Keratinocyte (primary cell): Measurements from ENCODE around the gene NFIC. TPM values are rescaled to one million over a fixed set of nuclear protein-coding genes. Genes with fewer than 3 reads are reported as not detected.

Experiments
- DNase-seq: peaks from one replicate; pipeline ENCODE4 v3.0.0-alpha.2; 2011; ENCODE audit warnings: low read depth, missing footprints, low spot score
- FAIRE-seq: peaks from 2 replicates; lab custom pipeline; 2011; peaks lifted over from hg19 to GRCh38; lab: Jason Lieb, UNC
- H2AFZ ChIP-seq: 2 replicates; pipeline ENCODE4 v1.6.0; 2012; ENCODE audit warnings: low read length, control low read depth, inconsistent platforms; ENCODE audit not compliant: control insufficient read depth
- H3K27ac ChIP-seq: 2 replicates; pipeline ENCODE4 v1.5.1; 2011; ENCODE audit warnings: low read length; ENCODE audit not compliant: control insufficient read depth, insufficient read depth
- H3K27me3 ChIP-seq: 3 replicates; pipeline ENCODE4 v1.6.0; 2011; ENCODE audit warnings: low read length; ENCODE audit not compliant: control insufficient read depth, insufficient read depth; ENCODE audit errors: extremely low read depth
- H3K36me3 ChIP-seq, 2 experiments: 2 replicates in 1 of 2; 3 replicates in 1 of 2; pipeline ENCODE4 v1.5.1; 2011; ENCODE audit warnings: low read length in 2 of 2, mild to moderate bottlenecking in 1 of 2; ENCODE audit not compliant: control insufficient read depth in 2 of 2, insufficient read depth in 2 of 2; ENCODE audit errors: extremely low read depth in 1 of 2
- H3K4me1 ChIP-seq: 3 replicates; pipeline ENCODE4 v1.5.1; 2011; ENCODE audit warnings: low read length; ENCODE audit not compliant: control insufficient read depth, insufficient read depth; ENCODE audit errors: extremely low read depth
- H3K4me2 ChIP-seq: 3 replicates; pipeline ENCODE4 v1.6.0; 2011; ENCODE audit warnings: low read depth, low read length; ENCODE audit not compliant: control insufficient read depth, insufficient read depth; ENCODE audit errors: extremely low read depth
- H3K4me3 ChIP-seq, 3 experiments: fragments of 200-600 bp in 1 of 3; sonication (generic) in 1 of 3; 2 replicates in 2 of 3; 3 replicates in 1 of 3; pipeline ENCODE4 v1.5.1; 2011 to 2016; ENCODE audit warnings: low read length in 3 of 3, mild to moderate bottlenecking in 3 of 3, control low read depth in 2 of 3, inconsistent platforms in 1 of 3, low read depth in 1 of 3, mixed read lengths in 1 of 3, mixed run types in 1 of 3, moderate library complexity in 1 of 3; ENCODE audit not compliant: control insufficient read depth in 2 of 3, insufficient read depth in 2 of 3; ENCODE audit errors: extremely low read depth in 1 of 3
- H3K79me2 ChIP-seq: 2 replicates; pipeline ENCODE4 v1.6.0; 2012; ENCODE audit warnings: low read length; ENCODE audit not compliant: control insufficient read depth, insufficient read depth
- H3K9ac ChIP-seq: 3 replicates; pipeline ENCODE4 v1.6.0; 2011; ENCODE audit warnings: low read length; ENCODE audit not compliant: control insufficient read depth, insufficient read depth; ENCODE audit errors: extremely low read depth
- H3K9me1 ChIP-seq: 3 replicates; pipeline ENCODE4 v1.6.0; 2011; ENCODE audit warnings: low read length; ENCODE audit not compliant: control insufficient read depth, insufficient read depth; ENCODE audit errors: extremely low read depth
- H3K9me3 ChIP-seq: 2 replicates; pipeline ENCODE4 v1.5.1; 2012; ENCODE audit warnings: low read depth, low read length; ENCODE audit not compliant: control insufficient read depth
- H4K20me1 ChIP-seq: 3 replicates; pipeline ENCODE4 v1.6.0; 2011; ENCODE audit warnings: low read length; ENCODE audit not compliant: control insufficient read depth, insufficient read depth; ENCODE audit errors: extremely low read depth
- EZH2 ChIP-seq: IDR thresholded peaks from one replicate; pipeline ENCODE4 v1.6.1; 2012; ENCODE audit warnings: inconsistent platforms, mild to moderate bottlenecking, low read length, moderate library complexity
- dilution Hi-C: fragments of 300-500 bp; cut with MboI; formaldehyde crosslinking; loops from one replicate; pipeline ENCODE4 v1.7.0; 2020; ENCODE audit warnings: low sequenced_read_pairs; ENCODE audit not compliant: extremely low pct_ligation_motif_present
- polyA plus RNA-seq, 5 experiments: library from polyadenylated mRNA; depleted of rRNA in 3 of 5; stranded (reverse) in 3 of 5; stranded (forward) in 1 of 5; unstranded in 1 of 5; fragments of >200 nt; gene quantifications; 1 replicate in 1 of 5; 2 replicates in 3 of 5; 3 replicates in 1 of 5; pipeline versions ENCODE4 v1.2.1 to v1.2.3, GENCODE V29; 2011 to 2012; ENCODE audit warnings: missing spikeins in 2 of 5, low read depth in 1 of 5, low replicate concordance in 1 of 5
- small RNA-seq, 3 experiments: library from RNA; depleted of rRNA; stranded (forward); fragments of <200 nt; gene quantifications; one replicate each; pipeline ENCODE3, GENCODE V24; 2012; ENCODE audit warnings: low read depth in 3 of 3, low replicate concordance in 1 of 3; ENCODE audit not compliant: insufficient read length in 3 of 3
- TF ChIP-seq, protein P1 (sequence below), 3 experiments: IDR thresholded peaks in 1 of 3; conservative IDR thresholded peaks in 1 of 3; optimal IDR thresholded peaks in 1 of 3; 2 replicates in 2 of 3; 3 replicates in 1 of 3; pipeline versions ENCODE3 to v1.5.1; 2011; ENCODE audit warnings: low read length in 3 of 3, mild to moderate bottlenecking in 3 of 3, moderate library complexity in 2 of 3, control low read depth in 1 of 3, inconsistent platforms in 1 of 3; ENCODE audit not compliant: insufficient read depth in 2 of 3; ENCODE audit errors: extremely low read depth in 1 of 3

Gene NFIC
- polyA plus RNA-seq, 1 donor (not counting 4 experiments of a cell fraction or from before 2014, with no cell fraction given) = 2.4 TPM

DNA sequence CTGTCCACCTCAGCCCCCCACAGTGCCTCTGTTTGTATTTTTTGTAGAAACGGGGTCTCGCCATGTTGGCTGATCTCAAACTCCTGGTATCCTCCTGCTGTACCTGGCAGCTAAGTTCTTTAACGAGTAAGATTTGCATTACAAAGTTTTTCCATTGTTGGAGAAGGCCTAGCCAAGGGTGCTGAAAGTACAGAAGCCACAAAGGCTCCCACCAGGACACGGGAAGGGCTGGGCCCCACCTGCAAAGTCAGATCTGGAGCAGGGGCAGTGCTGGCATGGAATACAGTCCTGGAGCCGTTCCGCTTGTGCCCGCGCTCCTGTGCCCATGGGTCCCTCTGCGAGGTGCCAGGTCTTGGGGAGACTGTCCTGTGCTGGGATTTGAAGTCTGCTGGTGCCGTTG, 151.9 kb downstream of the NFIC start:
- Histone ChIP-seq H3K9ac (no peak overlapping the region), H3K27me3 (no peaks in the 10 kb centered on the region), H3K4me1 (peaks cover 16% of the 10 kb centered on the region), H3K4me2 (no peak overlapping the region), H3K36me3 (peaks cover 7 to 8% of the 10 kb centered on the region in 2 experiments), H3K4me3 (no peak overlapping the region), H3K79me2 (peaks cover 75% of the 10 kb centered on the region), H2AFZ (no peak overlapping the region), H4K20me1 (peaks cover 60% of the 10 kb centered on the region), H3K9me1 (peaks cover 5% of the 10 kb centered on the region), H3K27ac (no peak overlapping the region), H3K9me3 (no peaks in the 10 kb centered on the region)
- TF ChIP-seq EZH2 = no peak
- TF ChIP-seq, protein P1, sequence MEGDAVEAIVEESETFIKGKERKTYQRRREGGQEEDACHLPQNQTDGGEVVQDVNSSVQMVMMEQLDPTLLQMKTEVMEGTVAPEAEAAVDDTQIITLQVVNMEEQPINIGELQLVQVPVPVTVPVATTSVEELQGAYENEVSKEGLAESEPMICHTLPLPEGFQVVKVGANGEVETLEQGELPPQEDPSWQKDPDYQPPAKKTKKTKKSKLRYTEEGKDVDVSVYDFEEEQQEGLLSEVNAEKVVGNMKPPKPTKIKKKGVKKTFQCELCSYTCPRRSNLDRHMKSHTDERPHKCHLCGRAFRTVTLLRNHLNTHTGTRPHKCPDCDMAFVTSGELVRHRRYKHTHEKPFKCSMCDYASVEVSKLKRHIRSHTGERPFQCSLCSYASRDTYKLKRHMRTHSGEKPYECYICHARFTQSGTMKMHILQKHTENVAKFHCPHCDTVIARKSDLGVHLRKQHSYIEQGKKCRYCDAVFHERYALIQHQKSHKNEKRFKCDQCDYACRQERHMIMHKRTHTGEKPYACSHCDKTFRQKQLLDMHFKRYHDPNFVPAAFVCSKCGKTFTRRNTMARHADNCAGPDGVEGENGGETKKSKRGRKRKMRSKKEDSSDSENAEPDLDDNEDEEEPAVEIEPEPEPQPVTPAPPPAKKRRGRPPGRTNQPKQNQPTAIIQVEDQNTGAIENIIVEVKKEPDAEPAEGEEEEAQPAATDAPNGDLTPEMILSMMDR (optimal IDR thresholded peaks at IDR 0.05 in 1 of 3, IDR thresholded peaks at IDR 0.05 in 1 of 3, conservative IDR thresholded peaks at IDR 0.05 in 1 of 3; ENCODE audit: extremely low read depth in 1 of 3, insufficient read depth in 2 of 3, low read length in 3 of 3) = no peak
- dilution Hi-C loops = no loop called here
- FAIRE-seq (no peak), DNase-seq (no peak)

DNA sequence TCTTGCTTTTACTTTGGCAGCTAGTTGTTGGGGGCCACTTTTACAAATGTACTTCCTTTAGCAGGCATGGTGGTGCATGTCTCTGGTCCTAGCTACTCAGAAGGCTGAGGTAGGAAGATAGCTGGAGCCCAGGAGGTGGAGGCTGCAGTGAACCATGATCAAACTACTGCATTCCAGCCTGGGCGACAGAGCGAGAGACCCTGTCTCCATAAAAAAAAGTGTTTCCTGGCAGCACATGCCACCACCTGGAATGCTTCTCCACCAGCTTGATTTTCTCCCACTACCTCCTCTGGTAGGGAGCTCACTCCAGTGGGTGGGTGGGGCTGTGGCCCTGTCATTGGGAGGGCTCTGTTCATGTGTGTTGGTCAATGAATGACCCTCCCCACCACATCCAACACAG, 152.3 kb downstream of the NFIC start:
- peaks cover 16% of the 10 kb centered on the region for H3K4me1 ChIP-seq
- H3K79me2 ChIP-seq = peaks cover 75% of the 10 kb centered on the region
- H3K4me2 ChIP-seq = no peak overlapping the region
- no peak overlapping the region for H3K4me3 ChIP-seq
- H3K9me1 ChIP-seq = peaks cover 5% of the 10 kb centered on the region
- no peak overlapping the region for H3K27ac ChIP-seq
- FAIRE-seq (no peak), DNase-seq (no peak)
- TF ChIP-seq, protein P1 (optimal IDR thresholded peaks at IDR 0.05 in 1 of 3, IDR thresholded peaks at IDR 0.05 in 1 of 3, conservative IDR thresholded peaks at IDR 0.05 in 1 of 3; ENCODE audit: extremely low read depth in 1 of 3, insufficient read depth in 2 of 3, low read length in 3 of 3) = no peak
- no peak for TF ChIP-seq EZH2
- H3K9me3 ChIP-seq = no peaks in the 10 kb centered on the region
- no peak overlapping the region for H3K9ac ChIP-seq
- H4K20me1 ChIP-seq = peaks cover 60% of the 10 kb centered on the region
- dilution Hi-C loops = no loop called here
- H3K27me3 ChIP-seq = no peaks in the 10 kb centered on the region
- peaks cover 6 to 7% of the 10 kb centered on the region in 2 experiments for H3K36me3 ChIP-seq
- no peak overlapping the region for H2AFZ ChIP-seq

Small RNA genes within 50 kb of the gene (small RNA-seq; reads per million reads assigned to genes)
- gene AC005514.1 = 0 reads per million in 3 experiments

Other genes with a start within 250 kb of the NFIC start
- 60.0 to 77.0 TPM (median 71.9 TPM) in 3 replicates for gene GNA15, start 230.6 kb upstream of the NFIC start, polyA plus RNA-seq
- gene S1PR4, start 187.8 kb upstream of the NFIC start, polyA plus RNA-seq = 0.08 to 0.14 TPM in 2 of 3 replicates, not detected in the other
- gene NCLN, start 180.7 kb upstream of the NFIC start, polyA plus RNA-seq = 40.5 to 72.7 TPM (median 72.1 TPM) in 3 replicates
- 0.04 to 0.05 TPM (median 0.04 TPM) in 3 replicates for gene CELF5, start 141.9 kb upstream of the NFIC start, polyA plus RNA-seq
- gene SMIM24, start 113.9 kb downstream of the NFIC start, polyA plus RNA-seq = not detected in 3 replicates
- gene SMIM44, start 116.9 kb downstream of the NFIC start, polyA plus RNA-seq = not detected in 3 replicates
- 4.2 to 7.4 TPM (median 6.2 TPM) in 3 replicates for gene DOHH, start 134.1 kb downstream of the NFIC start, polyA plus RNA-seq
- gene FZR1, start 139.7 kb downstream of the NFIC start, polyA plus RNA-seq = 23.3 to 28.1 TPM (median 26.3 TPM) in 3 replicates
- gene TEKTIP1, start 172.6 kb downstream of the NFIC start, polyA plus RNA-seq = not detected in 3 replicates
- 30.0 to 44.7 TPM (median 34.8 TPM) in 3 replicates for gene MFSD12, start 191.0 kb downstream of the NFIC start, polyA plus RNA-seq
- 27.9 to 38.3 TPM (median 27.9 TPM) in 3 replicates for gene HMG20B, start 206.4 kb downstream of the NFIC start, polyA plus RNA-seq
- not detected in 3 replicates for gene GIPC3, start 218.9 kb downstream of the NFIC start, polyA plus RNA-seq
- gene TBXA2R, start 240.3 kb downstream of the NFIC start, polyA plus RNA-seq = not detected in 3 replicates